Left lobe of liver (tissue), 1 donor: ENCODE measurements around the gene RBMXL2. TPM values are rescaled to one million over a fixed set of nuclear protein-coding genes. Genes with fewer than 3 reads are reported as not detected.

Experiments
- total RNA-seq: library from RNA; stranded (reverse); gene quantifications from one replicate; pipeline ENCODE4 v1.2.1, GENCODE V29; 2021
- donor health status: DM: no; HTN: yes; CAD: no.

Gene RBMXL2
- total RNA-seq, 1 donor from 2014 or later, result not detected

Other genes with a start within 250 kb of the RBMXL2 start
- gene OR10A5, start 243.3 kb upstream of the RBMXL2 start, total RNA-seq, result not detected
- not detected for gene OR10A2, start 225.9 kb upstream of the RBMXL2 start, total RNA-seq
- not detected for gene OR10A4, start 212.4 kb upstream of the RBMXL2 start, total RNA-seq
- not detected for gene OR2D2, start 196.5 kb upstream of the RBMXL2 start, total RNA-seq
- gene OR2D3, start 168.0 kb upstream of the RBMXL2 start, total RNA-seq, result not detected
- gene ZNF215, start 162.6 kb upstream of the RBMXL2 start, total RNA-seq, result 0.10 TPM
- gene ZNF214, start 68.7 kb upstream of the RBMXL2 start, total RNA-seq, result 1.8 TPM
- gene NLRP14, start 68.5 kb upstream of the RBMXL2 start, total RNA-seq, result 0.10 TPM
- 11.3 TPM for gene SYT9, start 162.9 kb downstream of the RBMXL2 start, total RNA-seq